ENCODE measurements around the gene CLCN7.

The CLCN7 gene

GRCh38 chr16:1430759-1431496 lies 43.9 kb downstream of the CLCN7 start, which contains the start of gene PERCC1:
Gene PERCC1 (plus strand): TSS chr16:1431078. CDS start chr16:1432594, 1,516 bp downstream.
- H3K79me1 ChIP-seq (ENCODE audit: low read depth, low read length): peaks cover 3% of the 10 kb centered on the region
- H2BK12ac ChIP-seq (ENCODE audit: low read length): peak within 1 kb of the TSS; percentile 73
- no peak within 1 kb of the TSS for H3K27ac ChIP-seq (replicated peaks; ENCODE audit: low read length)
- H3K36me3 ChIP-seq (replicated peaks in 1 of 2; ENCODE audit: control insufficient read depth in 2 of 2, insufficient read depth in 2 of 2, low read length in 2 of 2): no peaks in the 10 kb centered on the region
- WGBS, 2 donors (ENCODE audit: extremely low coverage in 2 of 2, insufficient read length in 2 of 2, insufficient replicate concordance in 1 of 2): no CpG with 5 or more reads among the region's 35 CpGs
- H3K23ac ChIP-seq (ENCODE audit: low read depth, low read length, poor library complexity): no peak within 1 kb of the TSS
- no peak within 1 kb of the TSS for H3K4me3 ChIP-seq (ENCODE audit: low read length in 2 of 2)
- H4K8ac ChIP-seq (ENCODE audit: low read depth, low read length): peak within 1 kb of the TSS; percentile 43
- H2BK120ac ChIP-seq (ENCODE audit: low read depth, low read length): peak within 1 kb of the TSS; percentile 47
- peaks cover 0 to 22% of the 10 kb centered on the region in 2 donors for H3K4me1 ChIP-seq (ENCODE audit: control insufficient read depth in 2 of 2, insufficient read depth in 1 of 2, low read depth in 1 of 2, low read length in 2 of 2)
- peak within 1 kb of the TSS; percentile 96 for H2AK5ac ChIP-seq (ENCODE audit: low read depth, low read length)
- no peak for DNase-seq (ENCODE audit: low spot score)
- no peak within 1 kb of the TSS for H4K91ac ChIP-seq (ENCODE audit: low read depth, low read length, poor library complexity)
- peak within 1 kb of the TSS; percentile 76 for H3K18ac ChIP-seq (ENCODE audit: low read length)
- H3K4ac ChIP-seq (ENCODE audit: low read length): no peak within 1 kb of the TSS
- H3K4me2 ChIP-seq (ENCODE audit: insufficient read depth, low read length, poor library complexity, severe bottlenecking): peak within 1 kb of the TSS; percentile 18
- peak within 1 kb of the TSS; percentile 56 for H3K14ac ChIP-seq (ENCODE audit: low read length)
- peak within 1 kb of the TSS; percentile 90 for H2AFZ ChIP-seq (ENCODE audit: low read length)
- peak within 1 kb of the TSS; percentile 79 for H2BK15ac ChIP-seq (ENCODE audit: low read length)
- H3K27me3 ChIP-seq (ENCODE audit: control insufficient read depth in 3 of 3, insufficient read depth in 3 of 3, low read depth in 1 of 3, low read length in 3 of 3): no peaks in the 10 kb centered on the region
- H2BK5ac ChIP-seq (ENCODE audit: low read length): peak within 1 kb of the TSS; percentile 53
- no peaks in the 10 kb centered on the region for H3K9me3 ChIP-seq (replicated peaks in 1 of 2; ENCODE audit: control insufficient read depth in 2 of 2, insufficient read depth in 1 of 2, low read depth in 1 of 2, low read length in 2 of 2)
- peak within 1 kb of the TSS; percentile 60 for H3K9ac ChIP-seq (ENCODE audit: low read depth, low read length, poor library complexity)

- H3K4me2 ChIP-seq (ENCODE audit: insufficient read depth, low read length, poor library complexity, severe bottlenecking): peak overlapping the region; percentile 18
- H3K9ac ChIP-seq (ENCODE audit: low read depth, low read length, poor library complexity): no peak overlapping the region
- peaks cover 0 to 22% of the 10 kb centered on the region in 2 donors for H3K4me1 ChIP-seq (ENCODE audit: control insufficient read depth in 2 of 2, insufficient read depth in 1 of 2, low read depth in 1 of 2, low read length in 2 of 2)
- no peak overlapping the region for H3K23ac ChIP-seq (ENCODE audit: low read depth, low read length, poor library complexity)
- H3K4me3 ChIP-seq (ENCODE audit: low read length in 2 of 2): no peak overlapping the region
- peak overlapping the region; percentile 92 for H2AK5ac ChIP-seq (ENCODE audit: low read depth, low read length)
- no peak overlapping the region for H3K14ac ChIP-seq (ENCODE audit: low read length)
- H3K36me3 ChIP-seq (replicated peaks in 1 of 2; ENCODE audit: control insufficient read depth in 2 of 2, insufficient read depth in 2 of 2, low read length in 2 of 2): no peaks in the 10 kb centered on the region
- peaks cover 3% of the 10 kb centered on the region for H3K79me1 ChIP-seq (ENCODE audit: low read depth, low read length)
- no peak overlapping the region for H4K8ac ChIP-seq (ENCODE audit: low read depth, low read length)
- no peak overlapping the region for H3K4ac ChIP-seq (ENCODE audit: low read length)
- WGBS, 2 donors (ENCODE audit: extremely low coverage in 2 of 2, insufficient read length in 2 of 2, insufficient replicate concordance in 1 of 2): no CpG with 5 or more reads among the region's 14 CpGs
- peak overlapping the region; percentile 90 for H2AFZ ChIP-seq (ENCODE audit: low read length)
- H2BK12ac ChIP-seq (ENCODE audit: low read length): peak overlapping the region; percentile 41
- H3K27ac ChIP-seq (replicated peaks; ENCODE audit: low read length): no peak overlapping the region
- no peak overlapping the region for H2BK120ac ChIP-seq (ENCODE audit: low read depth, low read length)
- H3K9me3 ChIP-seq (replicated peaks in 1 of 2; ENCODE audit: control insufficient read depth in 2 of 2, insufficient read depth in 1 of 2, low read depth in 1 of 2, low read length in 2 of 2): no peaks in the 10 kb centered on the region
- DNase-seq (ENCODE audit: low spot score): no peak
- peak overlapping the region; percentile 53 for H2BK5ac ChIP-seq (ENCODE audit: low read length)
- H2BK15ac ChIP-seq (ENCODE audit: low read length): peak overlapping the region; percentile 79
- no peak overlapping the region for H3K18ac ChIP-seq (ENCODE audit: low read length)
- no peak overlapping the region for H4K91ac ChIP-seq (ENCODE audit: low read depth, low read length, poor library complexity)
- H3K27me3 ChIP-seq (ENCODE audit: control insufficient read depth in 3 of 3, insufficient read depth in 3 of 3, low read depth in 1 of 3, low read length in 3 of 3): no peaks in the 10 kb centered on the region
Measured at GRCh38 chr16:1430214-1430758, 44.5 kb downstream of the CLCN7 start.

GRCh38 chr16:1429631-1430030 lies 45.2 kb downstream of the CLCN7 start:
- no peak overlapping the region for H3K4ac ChIP-seq (ENCODE audit: low read length)
- no peak overlapping the region for H3K18ac ChIP-seq (ENCODE audit: low read length)
- peak overlapping the region; percentile 79 for H2BK15ac ChIP-seq (ENCODE audit: low read length)
- H2BK12ac ChIP-seq (ENCODE audit: low read length): peak overlapping the region; percentile 58
- no peak overlapping the region for H3K4me3 ChIP-seq (ENCODE audit: low read length in 2 of 2)
- no peak overlapping the region for H3K23ac ChIP-seq (ENCODE audit: low read depth, low read length, poor library complexity)
- peaks cover 0 to 22% of the 10 kb centered on the region in 2 donors for H3K4me1 ChIP-seq (ENCODE audit: control insufficient read depth in 2 of 2, insufficient read depth in 1 of 2, low read depth in 1 of 2, low read length in 2 of 2)
- H2AFZ ChIP-seq (ENCODE audit: low read length): peak overlapping the region; percentile 90
- no peak overlapping the region for H3K9ac ChIP-seq (ENCODE audit: low read depth, low read length, poor library complexity)
- WGBS, 2 donors (ENCODE audit: extremely low coverage in 2 of 2, insufficient read length in 2 of 2, insufficient replicate concordance in 1 of 2): no CpG with 5 or more reads among the region's 13 CpGs
- no peak overlapping the region for H2BK120ac ChIP-seq (ENCODE audit: low read depth, low read length)
- peak overlapping the region; percentile 99 for H2AK5ac ChIP-seq (ENCODE audit: low read depth, low read length)
- DNase-seq (ENCODE audit: low spot score): no peak
- no peak overlapping the region for H2BK5ac ChIP-seq (ENCODE audit: low read length)
- H3K79me1 ChIP-seq (ENCODE audit: low read depth, low read length): peaks cover 3% of the 10 kb centered on the region
- no peak overlapping the region for H4K91ac ChIP-seq (ENCODE audit: low read depth, low read length, poor library complexity)
- H3K36me3 ChIP-seq (replicated peaks in 1 of 2; ENCODE audit: control insufficient read depth in 2 of 2, insufficient read depth in 2 of 2, low read length in 2 of 2): no peaks in the 10 kb centered on the region
- no peak overlapping the region for H3K14ac ChIP-seq (ENCODE audit: low read length)
- no peaks in the 10 kb centered on the region for H3K27me3 ChIP-seq (ENCODE audit: control insufficient read depth in 3 of 3, insufficient read depth in 3 of 3, low read depth in 1 of 3, low read length in 3 of 3)
- no peak overlapping the region for H3K27ac ChIP-seq (replicated peaks; ENCODE audit: low read length)
- no peaks in the 10 kb centered on the region for H3K9me3 ChIP-seq (replicated peaks in 1 of 2; ENCODE audit: control insufficient read depth in 2 of 2, insufficient read depth in 1 of 2, low read depth in 1 of 2, low read length in 2 of 2)
- H4K8ac ChIP-seq (ENCODE audit: low read depth, low read length): no peak overlapping the region
- H3K4me2 ChIP-seq (ENCODE audit: insufficient read depth, low read length, poor library complexity, severe bottlenecking): no peak overlapping the region

GRCh38 chr16:1429012-1429411 lies 45.8 kb downstream of the CLCN7 start:
- Histone ChIP-seq H4K91ac (ENCODE audit: low read depth, low read length, poor library complexity) (peak overlapping the region; percentile 95), H3K4me1 (ENCODE audit: control insufficient read depth in 2 of 2, insufficient read depth in 1 of 2, low read depth in 1 of 2, low read length in 2 of 2) (peaks cover 0 to 21% of the 10 kb centered on the region in 2 donors), H3K4me3 (ENCODE audit: low read length in 2 of 2) (no peak overlapping the region), H2BK12ac (ENCODE audit: low read length) (peak overlapping the region; percentile 100), H3K4me2 (ENCODE audit: insufficient read depth, low read length, poor library complexity, severe bottlenecking) (no peak overlapping the region), H3K27me3 (ENCODE audit: control insufficient read depth in 3 of 3, insufficient read depth in 3 of 3, low read depth in 1 of 3, low read length in 3 of 3) (no peaks in the 10 kb centered on the region), H3K4ac (ENCODE audit: low read length) (peak overlapping the region; percentile 76), H3K14ac (ENCODE audit: low read length) (peak overlapping the region; percentile 71), H2BK120ac (ENCODE audit: low read depth, low read length) (peak overlapping the region; percentile 87), H3K36me3 (replicated peaks in 1 of 2; ENCODE audit: control insufficient read depth in 2 of 2, insufficient read depth in 2 of 2, low read length in 2 of 2) (no peaks in the 10 kb centered on the region), H3K18ac (ENCODE audit: low read length) (no peak overlapping the region), H2BK5ac (ENCODE audit: low read length) (peak overlapping the region; percentile 24), H2AK5ac (ENCODE audit: low read depth, low read length) (peak overlapping the region; percentile 99), H3K9me3 (replicated peaks in 1 of 2; ENCODE audit: control insufficient read depth in 2 of 2, insufficient read depth in 1 of 2, low read depth in 1 of 2, low read length in 2 of 2) (no peaks in the 10 kb centered on the region), H2AFZ (ENCODE audit: low read length) (peak overlapping the region; percentile 64), H3K9ac (ENCODE audit: low read depth, low read length, poor library complexity) (no peak overlapping the region), H3K23ac (ENCODE audit: low read depth, low read length, poor library complexity) (no peak overlapping the region), H2BK15ac (ENCODE audit: low read length) (peak overlapping the region; percentile 79), H3K27ac (replicated peaks; ENCODE audit: low read length) (no peak overlapping the region), H3K79me1 (ENCODE audit: low read depth, low read length) (peaks cover 4% of the 10 kb centered on the region), H4K8ac (ENCODE audit: low read depth, low read length) (peak overlapping the region; percentile 65)
- DNase-seq (ENCODE audit: low spot score): no peak
- no CpG with 5 or more reads among the region's 11 CpGs for WGBS, 2 donors (ENCODE audit: extremely low coverage in 2 of 2, insufficient read length in 2 of 2, insufficient replicate concordance in 1 of 2)

All from neuronal stem cell (in vitro differentiated cells).